Effector CD4-positive, alpha-beta T cell (primary cell): ENCODE data around the gene MAPKAP1.

Experiments used
- DNase-seq: peaks from one replicate; pipeline ENCODE4 v3.0.0-alpha.2; 2020

MAPKAP1 gene

DNA sequence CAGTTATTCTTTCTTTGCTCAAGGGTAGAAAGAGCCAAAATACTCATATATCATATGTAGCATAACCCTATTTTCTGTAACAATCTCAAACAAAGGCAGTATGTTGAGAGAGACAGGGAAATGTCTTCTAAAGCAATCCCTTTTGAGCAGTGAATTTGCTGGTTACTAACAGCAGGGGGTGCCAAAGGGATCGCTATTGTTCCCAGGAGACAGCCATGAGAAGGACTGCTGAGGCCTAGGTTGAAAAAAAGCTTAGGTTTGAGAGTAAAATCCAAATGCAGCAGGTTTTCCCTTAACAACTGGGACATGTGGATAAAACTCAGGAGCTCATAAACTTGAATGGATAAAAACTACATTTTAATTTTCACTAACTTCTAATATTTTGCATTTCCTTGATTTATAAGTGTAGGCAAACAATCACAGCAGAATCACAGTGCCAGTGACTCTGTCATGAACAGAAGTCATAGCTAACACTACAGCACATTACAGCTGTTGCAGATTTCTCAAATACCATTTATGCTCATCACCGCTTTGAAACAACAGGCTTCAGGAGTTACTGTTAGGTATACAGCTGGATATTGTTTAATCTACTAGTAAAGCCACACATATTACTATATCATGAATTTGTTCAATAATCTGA lies 148.4 kb downstream of the MAPKAP1 start:
- peak; percentile 19 for DNase-seq

GRCh38 chr9:125556046-125556721 lies 150.8 kb downstream of the MAPKAP1 start:
- no peak for DNase-seq

GRCh38 chr9:125554726-125555125 lies 152.3 kb downstream of the MAPKAP1 start:
- DNase-seq = no peak

GRCh38 chr9:125551781-125552180 lies 155.2 kb downstream of the MAPKAP1 start:
- DNase-seq = no peak

DNA sequence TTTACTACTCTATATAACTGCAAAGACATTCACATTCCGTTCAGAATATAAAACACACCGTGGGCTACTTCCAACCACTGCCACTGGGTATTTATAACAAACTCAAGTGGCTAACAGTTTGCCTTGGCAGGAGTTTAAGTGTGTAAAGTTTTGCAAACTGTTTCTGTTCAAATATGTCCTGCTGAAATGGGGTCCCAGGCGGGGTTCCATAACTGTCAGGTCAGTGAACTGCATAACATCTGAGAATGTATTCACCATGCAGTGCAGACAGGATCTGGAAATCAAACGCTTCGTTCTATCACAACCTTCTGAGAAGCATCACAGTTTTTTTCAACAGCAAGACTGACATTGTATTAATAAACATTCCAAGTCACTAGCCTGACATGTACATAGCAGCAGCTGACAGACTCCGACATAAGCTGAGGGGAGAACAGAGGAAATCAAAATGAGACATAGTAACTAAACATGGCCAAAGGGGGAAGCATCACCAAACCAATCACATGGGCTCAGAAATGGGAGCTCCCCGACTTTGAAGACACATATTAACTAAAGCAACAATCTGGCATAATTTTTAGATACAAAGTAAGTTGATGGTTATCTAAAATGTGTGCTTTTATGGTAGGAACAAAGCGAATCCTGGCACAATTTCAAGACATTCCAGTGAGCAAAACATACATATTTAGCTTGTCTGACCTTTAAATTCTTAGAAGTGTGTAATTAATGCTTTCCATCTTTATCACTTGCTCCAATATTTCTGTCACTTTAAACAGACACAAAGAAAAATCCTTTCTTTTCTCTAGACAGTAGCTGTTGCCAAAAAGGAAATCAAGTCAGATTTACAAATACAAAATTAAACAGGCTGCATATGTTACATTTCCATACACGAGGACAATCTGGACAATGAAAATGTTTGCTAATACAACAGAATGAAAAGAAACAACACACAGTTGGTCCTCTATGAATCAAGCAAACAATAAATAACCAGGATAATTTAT lies 156.8 kb downstream of the MAPKAP1 start:
- no peak for DNase-seq

DNA sequence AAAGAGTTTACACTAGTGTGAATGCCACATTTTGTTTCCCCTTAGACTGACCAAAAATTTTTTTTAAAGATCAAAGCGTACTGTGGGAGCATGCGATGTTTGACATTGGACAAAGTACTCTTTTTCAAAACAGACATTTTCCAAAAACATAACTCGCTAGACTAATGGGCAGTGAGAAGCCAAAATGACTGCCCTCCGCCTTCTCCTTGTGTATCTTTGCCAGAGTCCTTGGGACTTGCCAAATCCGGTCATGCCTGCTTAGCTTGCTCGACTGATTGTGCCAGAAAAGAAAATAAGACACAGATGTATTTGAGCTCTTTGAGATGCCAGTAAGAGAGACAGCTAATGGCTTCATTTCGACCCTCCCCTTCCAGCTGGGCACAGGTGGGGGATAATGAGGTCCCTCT lies 157.5 kb downstream of the MAPKAP1 start:
- no peak for DNase-seq

DNA sequence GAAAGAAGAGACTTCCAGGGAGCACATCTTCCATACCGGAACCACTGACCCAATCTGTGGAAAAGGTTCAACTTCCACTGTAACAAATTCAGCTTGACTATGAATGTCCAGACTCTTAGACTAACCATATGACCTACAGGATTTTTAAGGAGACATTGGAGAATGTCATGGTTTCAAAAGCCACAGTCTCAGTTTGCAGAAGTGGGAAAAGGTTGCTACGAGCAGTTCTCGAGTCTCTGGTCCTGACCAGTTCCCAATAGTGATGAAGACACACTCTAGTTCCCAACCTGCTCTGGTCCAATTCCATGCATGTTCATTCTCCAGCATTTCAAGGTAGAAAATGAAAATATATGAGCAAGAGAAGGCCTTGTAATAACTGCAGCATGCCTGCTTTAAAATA lies 158.0 kb downstream of the MAPKAP1 start:
- DNase-seq = no peak

DNA sequence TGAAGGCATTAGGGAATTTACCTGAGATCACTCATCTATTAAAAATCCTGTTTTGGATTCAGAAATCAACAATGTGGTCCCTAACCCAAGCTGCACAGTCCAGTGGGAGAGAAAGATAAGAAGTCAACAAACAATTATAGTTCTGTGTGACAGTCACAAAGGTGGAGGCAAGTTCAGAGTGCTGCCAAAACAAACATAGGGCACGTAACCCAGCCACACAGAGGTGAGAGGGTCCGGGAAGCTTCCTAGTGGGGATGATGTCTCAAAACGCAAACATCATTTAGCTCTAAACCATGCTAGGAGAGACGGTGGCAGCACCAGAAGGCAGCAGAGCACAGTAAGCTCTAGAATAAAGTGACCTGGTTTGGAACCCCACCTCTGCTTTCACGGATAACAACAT lies 158.9 kb downstream of the MAPKAP1 start:
- DNase-seq = no peak

DNA sequence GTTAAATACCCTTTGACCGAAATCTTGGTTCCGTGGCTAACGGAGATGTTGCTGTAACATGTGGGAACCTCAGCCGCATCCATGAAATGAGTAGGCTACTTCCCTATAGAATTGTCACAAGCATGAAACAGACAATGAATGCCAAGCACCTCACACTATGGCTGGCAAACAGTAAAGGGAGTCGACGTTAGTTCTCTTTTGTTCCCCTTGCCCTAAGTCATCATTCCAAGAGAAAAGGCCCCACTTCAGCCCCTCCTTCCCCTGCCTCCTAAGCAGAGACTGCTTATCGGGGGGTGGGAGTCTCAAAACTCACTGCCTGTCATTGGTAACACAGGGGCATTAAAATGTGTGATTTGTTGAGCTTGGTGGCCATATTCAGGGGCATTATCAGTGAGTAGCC lies 159.6 kb downstream of the MAPKAP1 start:
- DNase-seq = no peak

DNA sequence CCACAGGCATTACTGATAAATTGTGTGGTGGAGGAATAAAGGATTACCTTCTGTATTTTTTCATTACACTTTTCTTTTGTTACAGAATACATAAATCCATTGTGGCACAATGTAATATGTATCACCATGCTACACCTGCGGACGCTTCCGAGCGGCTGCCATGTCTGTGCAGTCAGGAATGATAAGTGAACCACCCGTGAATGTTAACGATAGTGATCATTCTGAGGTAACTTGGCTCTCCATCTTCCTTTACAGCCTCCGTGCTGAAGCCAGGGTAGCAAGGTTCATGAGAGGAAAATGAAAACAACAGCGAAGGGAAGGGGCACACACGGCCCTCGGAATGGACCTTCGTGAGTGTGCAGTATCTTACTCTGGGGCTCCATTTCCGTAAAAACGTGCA lies 161.2 kb downstream of the MAPKAP1 start:
- no peak for DNase-seq

- no peak for DNase-seq
Observed at GRCh38 chr9:125544988-125545651, 161.9 kb downstream of the MAPKAP1 start.

GRCh38 chr9:125544484-125544883 lies 162.5 kb downstream of the MAPKAP1 start:
- no peak for DNase-seq

- DNase-seq = no peak
Observed at GRCh38 chr9:125541840-125542243, 165.2 kb downstream of the MAPKAP1 start.

DNA sequence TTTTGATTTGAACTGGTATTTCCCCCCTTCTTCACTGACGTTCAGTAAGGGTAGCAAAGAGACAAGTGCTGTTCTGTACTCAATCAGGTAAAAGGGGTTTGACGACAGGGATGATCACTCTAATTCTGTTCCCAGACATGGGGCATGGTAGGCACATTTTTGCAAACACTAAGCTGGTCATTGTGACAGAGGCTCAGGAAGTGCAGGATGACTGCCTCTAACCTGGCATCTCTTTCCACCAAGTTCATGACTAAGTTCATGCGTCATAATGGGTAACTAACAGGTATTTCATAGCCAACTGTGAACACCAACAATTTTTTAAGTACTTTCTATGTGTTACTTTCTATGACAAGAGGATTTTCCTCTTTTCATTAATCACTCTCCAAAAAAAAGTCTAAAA lies 166.5 kb downstream of the MAPKAP1 start:
- no peak for DNase-seq

DNA sequence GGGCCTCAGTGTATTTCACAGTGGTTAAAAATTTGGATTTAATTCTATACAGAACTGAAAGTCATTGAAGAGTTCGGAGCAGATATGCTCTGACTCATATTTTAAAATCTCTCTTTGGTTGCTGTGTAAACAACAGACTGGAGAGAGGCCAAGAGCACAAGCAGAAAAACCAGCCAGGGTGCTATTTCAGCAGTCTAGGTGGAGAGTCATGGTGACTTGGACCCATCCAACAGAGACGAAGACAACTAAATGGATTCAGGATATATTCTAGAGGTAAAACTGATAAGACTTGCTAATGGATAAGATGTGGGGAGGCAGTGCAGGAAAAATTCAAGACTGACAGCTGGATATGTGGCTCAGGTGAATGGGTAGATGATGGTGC lies 168.9 kb downstream of the MAPKAP1 start:
- DNase-seq = no peak

GRCh38 chr9:125537442-125538091 lies 169.4 kb downstream of the MAPKAP1 start:
- DNase-seq = no peak

GRCh38 chr9:125536776-125537175 lies 170.2 kb downstream of the MAPKAP1 start:
- no peak for DNase-seq

- no peak for DNase-seq
Observed at GRCh38 chr9:125536167-125536772, 170.7 kb downstream of the MAPKAP1 start.

DNA sequence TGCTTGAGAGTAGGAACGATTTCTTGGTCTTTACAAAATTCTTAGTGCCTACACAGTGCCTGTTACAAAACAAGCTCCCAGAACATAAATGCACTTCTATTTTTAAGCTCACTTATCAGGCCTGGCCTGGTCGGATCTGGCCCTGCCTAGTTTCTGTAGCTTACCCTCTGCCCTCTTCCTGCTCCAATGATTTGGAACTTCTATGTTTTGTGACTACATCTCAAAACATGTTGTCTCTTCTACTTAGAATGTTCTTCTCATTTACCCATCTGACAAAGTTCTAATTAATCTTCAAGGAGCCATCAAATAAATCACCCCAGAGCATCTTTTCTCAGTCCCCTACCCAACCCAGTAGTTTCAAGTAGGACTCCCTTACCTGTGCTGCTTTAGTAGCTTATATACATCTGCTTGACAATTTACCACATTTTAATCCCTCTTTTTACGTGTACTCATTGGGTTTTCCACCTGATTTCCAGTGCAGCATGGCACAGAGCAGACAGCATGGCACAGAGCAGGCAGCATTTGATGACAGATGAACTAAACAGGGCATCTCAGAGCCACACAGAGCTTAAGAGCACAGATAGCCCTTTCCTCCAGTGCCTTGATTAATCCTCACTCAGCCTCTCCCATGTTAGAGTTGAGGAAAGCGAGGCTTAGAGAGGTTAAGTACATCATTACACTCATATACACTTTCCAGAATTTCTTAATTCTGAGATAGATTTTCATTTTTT lies 171.9 kb downstream of the MAPKAP1 start:
- DNase-seq = no peak

- no peak for DNase-seq
Observed at GRCh38 chr9:125532812-125533594, 174.0 kb downstream of the MAPKAP1 start.
